ENCODE measurements around the gene VPS39.

The VPS39 gene

DNA sequence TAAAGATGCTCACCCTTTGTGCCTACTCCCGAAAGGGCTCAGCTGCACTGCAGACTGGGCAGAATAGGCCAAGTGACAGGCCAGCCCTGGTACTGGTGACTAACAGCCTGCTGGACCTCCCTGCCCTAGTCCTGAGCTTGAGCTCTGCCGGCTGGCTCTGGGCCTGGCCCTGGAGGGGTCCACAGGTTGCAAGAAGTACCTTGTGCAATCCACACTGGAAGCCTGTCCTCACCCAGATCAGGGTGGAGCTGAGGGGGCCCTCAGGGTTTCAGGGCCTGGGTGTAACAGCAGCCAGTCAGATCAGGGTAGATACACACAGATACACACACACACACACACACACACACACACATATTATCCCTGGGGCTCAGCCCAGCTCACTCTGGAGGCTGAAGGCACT is 86.4 kb downstream of the VPS39 start:
- DNase-seq = no peak

- DNase-seq = no peak
Observed at GRCh38 chr15:42121021-42121420, 87.1 kb downstream of the VPS39 start.

- no peak for DNase-seq
Observed at GRCh38 chr15:42120285-42120684, 87.8 kb downstream of the VPS39 start.

- no peak for DNase-seq
Observed at GRCh38 chr15:42119446-42119760, 88.7 kb downstream of the VPS39 start.

DNA sequence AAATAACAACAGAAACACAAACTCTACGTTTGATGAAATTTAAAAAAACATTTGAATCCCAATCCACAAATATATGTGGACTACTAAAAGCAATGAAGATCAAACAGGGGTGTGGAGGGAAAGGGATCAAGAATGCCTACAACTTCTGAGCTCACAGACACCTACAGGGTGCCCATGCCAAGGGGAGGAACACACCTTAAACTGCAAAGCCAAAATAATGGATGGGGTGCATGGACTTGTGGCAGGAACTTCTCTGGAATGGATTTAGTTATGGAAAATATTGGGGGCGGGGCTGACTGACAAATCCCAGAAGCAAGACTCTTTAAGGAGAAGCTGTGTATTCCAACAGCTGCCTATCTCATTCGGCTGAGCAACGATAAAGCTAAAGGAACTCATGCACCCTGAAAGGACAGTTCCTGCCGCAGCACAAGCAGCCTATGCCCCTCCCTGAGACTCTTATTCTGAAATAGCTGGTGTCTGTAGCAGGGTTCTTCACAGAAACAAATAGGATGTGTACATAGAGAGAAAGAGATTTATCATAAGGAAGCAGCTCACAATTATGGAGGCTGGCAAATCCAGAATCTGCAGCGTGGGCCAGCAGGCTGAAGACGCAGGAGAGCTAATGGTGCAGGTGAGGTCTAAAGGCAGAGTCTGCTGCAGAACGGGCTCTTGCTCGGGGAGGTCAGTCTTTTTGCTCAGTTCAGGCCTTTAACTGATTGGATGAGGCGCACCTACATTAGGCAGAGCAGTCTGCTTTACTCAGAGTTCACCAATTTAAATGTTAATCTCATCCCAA is 89.3 kb downstream of the VPS39 start:
- no peak for DNase-seq

- no peak for DNase-seq
Observed at GRCh38 chr15:42111924-42112323, 96.2 kb downstream of the VPS39 start.

- DNase-seq = no peak
Observed at GRCh38 chr15:42110367-42110766, 97.7 kb downstream of the VPS39 start.

- no peak for DNase-seq
Observed at GRCh38 chr15:42108806-42109205, 99.3 kb downstream of the VPS39 start.
